HG02678 (cell line): ENCODE measurements around the gene RNH1.

Source experiments
- ATAC-seq: cut with Tn5 transposase; IDR thresholded peaks from one replicate; pipeline ENCODE4 v1.9.1; 2021; ENCODE audit warnings: mild to moderate bottlenecking, moderate library complexity; ENCODE audit not compliant: unreplicated experiment

The RNH1 gene

DNA sequence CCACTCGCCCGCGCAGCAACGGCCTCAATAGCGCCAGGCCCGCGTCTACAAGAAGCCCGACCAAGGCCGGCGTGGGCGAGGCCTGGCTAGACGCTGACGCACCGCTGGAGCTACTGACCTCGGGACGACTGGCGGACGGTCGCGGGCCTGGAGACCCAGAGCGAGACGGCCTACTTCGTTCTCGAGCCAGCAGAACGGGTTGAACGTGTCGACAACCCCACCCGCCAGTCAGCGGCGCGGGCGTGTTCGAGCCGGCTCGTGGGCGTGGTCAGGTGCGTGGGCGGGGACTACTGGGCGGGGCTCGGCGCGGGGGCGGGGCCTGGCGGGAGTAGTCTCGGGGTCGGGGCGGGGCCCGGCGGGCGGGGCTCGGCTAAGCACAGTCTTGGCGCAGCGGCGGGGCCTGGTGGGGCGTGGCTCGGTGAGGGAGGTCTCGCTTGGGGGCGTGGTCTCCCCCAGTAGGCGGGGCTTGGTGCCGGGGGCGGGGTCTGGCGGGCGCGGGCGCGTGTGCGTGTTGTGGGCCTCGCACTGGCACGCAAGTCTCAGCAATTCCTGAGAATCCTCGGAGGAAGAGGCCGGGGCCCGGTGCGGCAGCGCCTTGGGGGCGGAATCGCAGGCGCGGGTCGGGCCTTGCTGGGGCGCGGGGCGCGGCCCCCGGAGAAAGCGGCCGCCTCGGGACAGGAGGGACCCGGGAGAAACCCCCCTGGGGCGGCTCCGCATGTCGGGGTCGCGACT, at the start of gene RNH1:
Gene RNH1 (minus strand): TSS at position 248 of the 732 bp plus-strand sequence. CDS start 5,080 bp downstream, outside the sequence.
- peak; percentile 48 for ATAC-seq

GRCh38 chr11:555780-556661, 49.0 kb upstream of the RNH1 start:
- no peak for ATAC-seq

DNA sequence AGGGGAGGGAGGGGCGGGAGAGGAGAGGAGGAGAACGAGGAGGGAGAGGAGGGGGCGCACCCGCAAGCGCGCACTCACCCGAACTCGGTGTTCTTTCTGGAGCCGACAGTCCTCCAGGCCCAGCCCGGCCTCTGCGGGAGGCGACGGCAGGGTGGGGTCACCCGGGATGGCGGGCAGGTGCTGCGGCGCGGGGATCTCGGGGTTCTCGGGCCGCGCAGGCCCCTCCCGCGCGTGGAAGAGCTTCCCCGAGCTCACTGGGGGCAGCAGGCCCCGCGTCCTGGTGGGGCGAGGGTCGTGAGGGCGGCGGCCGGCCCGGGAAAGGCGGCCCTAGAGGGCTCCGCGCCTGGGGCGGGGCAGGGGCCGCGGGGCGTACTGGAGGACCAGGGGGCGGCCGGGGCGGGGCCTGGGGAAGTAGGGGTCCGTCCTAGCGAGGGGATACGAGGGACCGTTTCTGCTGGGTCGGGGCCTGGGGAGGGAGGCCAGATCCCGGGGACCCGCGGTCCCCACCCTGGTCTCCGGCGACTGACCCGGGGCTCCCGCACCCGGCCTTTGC, 48.3 kb upstream of the RNH1 start:
- ATAC-seq: no peak

GRCh38 chr11:554428-555226, 47.6 kb upstream of the RNH1 start:
- peak; percentile 67 for ATAC-seq

DNA sequence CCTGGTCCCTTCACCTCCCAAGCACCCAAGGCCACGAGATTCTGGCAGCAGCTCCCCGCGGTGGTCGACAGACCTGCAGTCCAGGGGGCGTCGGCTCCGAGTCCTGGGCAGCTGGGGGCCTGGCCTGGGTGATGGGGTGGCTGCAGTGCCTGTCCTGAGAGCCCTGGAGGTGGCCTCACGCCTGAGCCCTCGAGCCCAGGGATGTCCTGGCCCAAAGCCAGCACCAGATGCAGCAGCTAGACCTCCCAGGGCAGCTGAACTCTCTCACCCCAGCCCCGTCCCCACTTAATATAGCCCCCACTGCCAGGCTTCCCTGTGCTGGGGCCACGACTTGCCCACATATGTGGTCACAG, 46.9 kb upstream of the RNH1 start:
- ATAC-seq: no peak

DNA sequence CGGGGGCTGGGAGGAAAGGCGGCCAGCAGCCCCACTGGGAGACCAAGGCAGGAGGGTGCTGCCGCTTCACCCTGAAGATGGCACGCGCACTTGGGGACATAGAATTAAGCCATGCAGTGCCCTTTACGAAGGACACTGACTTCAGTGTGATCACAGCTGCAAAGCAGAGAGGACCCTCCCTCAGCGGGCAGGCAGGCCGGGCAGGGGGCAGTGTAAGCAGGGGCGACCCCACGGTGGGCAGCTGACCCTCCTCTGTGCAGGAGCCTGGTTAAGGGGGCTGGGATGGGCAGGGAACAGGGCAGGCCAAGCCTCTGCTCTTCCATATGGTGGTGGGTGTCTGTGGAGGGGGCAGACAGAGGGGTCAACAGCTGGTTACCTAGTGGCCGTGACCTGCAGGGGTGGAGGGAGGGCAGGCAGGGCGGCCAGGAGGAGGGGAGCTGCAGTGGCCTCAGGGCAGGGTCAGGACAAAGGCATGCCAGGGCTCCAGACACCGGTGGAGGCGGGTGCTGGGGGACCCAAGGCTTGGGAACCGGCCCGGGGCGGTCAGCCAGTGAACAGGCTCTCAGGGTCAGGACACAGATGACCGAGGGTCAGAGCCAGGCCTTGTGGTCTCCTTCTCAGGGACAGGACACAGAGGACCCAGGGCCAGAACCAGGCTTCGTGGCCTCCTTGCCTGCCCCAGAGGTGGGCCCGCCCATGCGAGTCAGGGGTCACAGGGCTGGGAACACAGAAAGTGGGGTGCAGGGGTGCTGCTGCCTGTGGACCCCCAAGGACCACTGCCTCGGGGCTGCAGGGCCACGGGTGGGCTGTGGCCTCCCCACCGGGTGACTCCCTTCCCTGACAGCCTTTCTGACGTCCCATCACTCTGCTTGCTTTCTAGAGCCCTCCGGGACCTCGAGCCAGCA, 46.3 kb upstream of the RNH1 start:
- no peak for ATAC-seq

DNA sequence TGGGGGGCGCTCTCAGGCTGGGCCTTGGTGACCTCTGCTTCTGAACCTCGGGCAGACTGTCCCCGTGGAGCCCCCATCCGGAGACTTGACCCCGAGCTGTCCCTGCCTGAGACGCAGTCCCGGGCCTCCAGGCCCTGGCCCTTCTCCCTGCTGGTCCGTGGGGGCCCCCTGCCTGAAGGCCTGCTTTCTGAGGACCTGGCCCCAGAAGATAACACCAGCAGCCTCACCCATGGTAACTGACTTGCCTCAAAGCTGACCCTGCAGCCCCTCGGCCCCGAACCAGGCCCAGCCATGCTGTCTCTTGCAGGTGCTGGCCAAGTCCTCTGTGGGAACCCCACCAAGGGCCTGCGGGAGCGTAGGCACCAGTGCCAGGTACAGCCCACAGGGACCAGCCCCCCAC, 44.6 kb upstream of the RNH1 start:
- no peak for ATAC-seq

GRCh38 chr11:551131-551530, 44.1 kb upstream of the RNH1 start:
- ATAC-seq: no peak

DNA sequence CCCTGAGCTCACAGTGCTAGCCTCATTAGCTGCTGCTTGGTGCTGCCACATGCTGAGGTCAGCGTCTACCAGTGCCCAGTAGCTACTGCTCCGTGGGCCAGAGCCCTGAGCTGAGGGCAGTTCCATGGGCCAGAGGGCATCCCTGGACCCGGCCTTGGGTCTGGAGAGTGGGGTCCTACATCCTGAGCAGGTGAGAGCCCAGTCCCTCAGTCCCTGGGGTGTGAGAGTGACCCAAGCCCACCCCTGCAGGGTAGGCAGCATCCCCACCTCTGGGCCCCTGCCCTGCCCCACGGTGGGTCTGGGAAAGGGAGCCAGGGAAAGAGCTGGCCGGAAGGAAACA, 43.7 kb upstream of the RNH1 start:
- ATAC-seq: no peak

DNA sequence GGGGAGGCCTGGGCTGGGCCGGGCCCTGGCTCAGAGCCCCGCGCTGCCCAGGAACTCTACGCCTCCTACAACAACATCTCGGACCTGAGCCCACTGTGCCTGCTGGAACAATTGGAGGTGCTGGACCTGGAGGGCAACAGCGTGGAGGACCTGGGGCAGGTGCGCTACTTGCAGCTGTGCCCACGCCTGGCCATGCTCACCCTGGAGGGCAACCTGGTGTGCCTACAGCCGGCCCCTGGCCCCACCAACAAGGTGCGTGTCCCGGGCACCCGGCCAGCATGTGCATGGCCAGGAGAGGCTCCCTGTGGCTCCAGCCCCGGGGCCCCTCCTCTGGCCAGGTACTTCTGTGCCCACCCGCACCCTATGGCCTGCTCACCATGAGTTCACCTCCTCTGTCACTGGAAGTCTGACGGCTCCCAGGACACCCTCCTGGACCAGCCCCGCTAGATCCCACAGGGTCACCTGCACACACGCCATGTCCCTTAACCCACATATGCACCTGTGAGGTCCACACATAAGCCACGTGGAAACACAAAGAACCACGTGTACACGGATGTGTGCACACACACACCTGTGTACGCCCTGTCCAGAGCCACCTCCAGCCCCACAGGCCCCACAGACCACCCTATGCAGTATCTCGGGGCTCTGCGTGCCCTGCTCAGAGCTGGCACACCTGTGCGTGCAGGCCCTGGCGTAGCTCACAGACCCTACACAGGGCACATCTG, 43.1 kb upstream of the RNH1 start:
- no peak for ATAC-seq

- no peak for ATAC-seq
Measured at GRCh38 chr11:548700-549603, 41.9 kb upstream of the RNH1 start.

DNA sequence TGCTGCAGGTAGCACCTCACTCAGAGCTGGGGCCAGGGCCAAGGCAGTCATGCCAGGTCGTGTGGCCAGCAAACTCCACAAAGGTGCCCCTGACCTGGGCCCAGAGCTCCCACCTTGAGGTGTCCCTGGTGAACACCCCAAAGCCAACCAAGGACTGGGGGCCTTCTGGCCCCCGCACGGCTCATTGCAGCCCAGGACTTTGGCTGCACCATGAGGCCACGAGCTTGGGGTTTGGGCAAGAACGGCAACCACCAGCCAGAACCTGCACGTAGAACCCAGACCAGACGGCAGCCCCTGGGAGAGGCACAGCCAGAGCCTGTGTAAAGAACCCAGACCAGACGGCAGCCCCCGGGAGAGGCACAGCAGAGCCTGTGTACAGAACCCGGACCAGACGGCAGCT, 38.1 kb upstream of the RNH1 start:
- ATAC-seq: no peak

DNA sequence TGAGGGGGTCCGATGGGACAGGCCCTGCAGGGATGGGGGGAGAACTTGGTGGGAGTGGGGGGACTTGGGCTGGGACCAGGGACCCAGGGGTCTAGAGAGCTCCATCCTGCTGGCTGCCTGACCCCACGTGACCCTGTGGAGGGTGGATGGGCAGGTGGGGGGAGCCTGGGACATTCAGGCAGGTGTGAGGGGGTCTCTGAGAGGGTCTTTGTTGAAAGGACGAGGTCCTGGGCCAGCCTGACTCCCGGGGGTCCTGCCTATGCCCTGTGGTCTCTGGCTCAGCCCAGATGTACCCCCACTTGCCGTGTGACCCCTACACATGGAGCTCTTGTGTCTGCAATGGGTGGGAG, 37.8 kb upstream of the RNH1 start:
- no peak for ATAC-seq

DNA sequence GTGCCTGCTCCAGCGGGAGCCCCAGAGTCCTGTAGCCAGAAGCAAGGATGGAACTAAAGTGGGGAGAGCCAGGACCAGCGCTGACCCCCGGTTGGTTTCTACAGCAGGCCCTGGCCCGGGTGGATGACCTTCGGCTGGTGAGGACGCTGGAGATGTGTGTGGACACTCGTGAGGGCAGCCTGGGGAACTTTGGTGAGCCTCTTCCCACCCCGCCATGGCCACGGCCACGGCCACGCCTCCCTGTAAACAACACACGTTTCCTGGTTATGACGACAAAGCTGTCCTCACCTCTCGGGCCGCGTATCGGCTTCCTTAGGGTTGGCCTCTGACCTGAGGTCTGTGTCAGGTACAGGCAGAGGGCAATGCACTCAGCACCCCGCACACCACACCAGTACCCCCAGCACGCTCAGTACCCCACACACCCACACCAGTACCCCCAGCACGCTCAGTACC, 34.4 kb upstream of the RNH1 start:
- ATAC-seq: no peak

- no peak for ATAC-seq
Measured at GRCh38 chr11:540583-541432, 33.8 kb upstream of the RNH1 start.

GRCh38 chr11:539971-540481, 33.0 kb upstream of the RNH1 start:
- ATAC-seq: no peak

GRCh38 chr11:538431-539051, 31.5 kb upstream of the RNH1 start:
- no peak for ATAC-seq
